ENCODE data around the gene OTUD7B.
A peak's percentile ranks its signal among the peaks of the same experiment; 100 is the strongest.
"Not testable (repeated sequence)": the region's sequence is repeated elsewhere in the genome, so short reads cannot be mapped to it uniquely, and the experiment has no call there.

Gene OTUD7B

GRCh38 chr1:150010393-150011115 lies at the start of gene OTUD7B:
TSS of gene OTUD7B (minus strand) at chr1:150010726. CDS start at chr1:149977510, 33,216 bp downstream.
- peak; percentile 26 to 71 for DNase-seq (ENCODE audit: low read depth in 2 of 2)

- no peak for DNase-seq (ENCODE audit: low read depth in 2 of 2)
These were observed 49.7 kb upstream of the OTUD7B start for GRCh38 chr1:150060260-150060659.

GRCh38 chr1:150056407-150056806 lies 45.9 kb upstream of the OTUD7B start:
- no peak for DNase-seq (ENCODE audit: low read depth in 2 of 2)

GRCh38 chr1:150055507-150055906 lies 45.0 kb upstream of the OTUD7B start:
- not testable (repeated sequence) for DNase-seq (ENCODE audit: low read depth in 2 of 2)

- DNase-seq (ENCODE audit: low read depth in 2 of 2): no peak
These were observed 43.4 kb upstream of the OTUD7B start for GRCh38 chr1:150053926-150054325.

- DNase-seq (ENCODE audit: low read depth in 2 of 2): not testable (repeated sequence)
These were observed 41.4 kb upstream of the OTUD7B start for GRCh38 chr1:150051905-150052412.

- DNase-seq (ENCODE audit: low read depth in 2 of 2): no peak
These were observed 40.5 kb upstream of the OTUD7B start for GRCh38 chr1:150051089-150051373.

GRCh38 chr1:150049926-150050325 lies 39.4 kb upstream of the OTUD7B start:
- no peak for DNase-seq (ENCODE audit: low read depth in 2 of 2)

- no peak for DNase-seq (ENCODE audit: low read depth in 2 of 2)
These were observed 23.8 kb upstream of the OTUD7B start for GRCh38 chr1:150034336-150034735.

- DNase-seq (ENCODE audit: low read depth in 2 of 2): no peak
These were observed 17.8 kb upstream of the OTUD7B start for GRCh38 chr1:150028322-150028721.

- DNase-seq (ENCODE audit: low read depth in 2 of 2): no peak
These were observed 13.6 kb upstream of the OTUD7B start for GRCh38 chr1:150024156-150024555.

- DNase-seq (ENCODE audit: low read depth in 2 of 2): no peak
These were observed 11.8 kb upstream of the OTUD7B start for GRCh38 chr1:150022357-150022756.

- DNase-seq (ENCODE audit: low read depth in 2 of 2): no peak
These were observed 10.7 kb upstream of the OTUD7B start for GRCh38 chr1:150021191-150021694.

GRCh38 chr1:150020711-150021110 lies 10.2 kb upstream of the OTUD7B start:
- no peak for DNase-seq (ENCODE audit: low read depth in 2 of 2)

- no peak for DNase-seq (ENCODE audit: low read depth in 2 of 2)
These were observed 7.6 kb upstream of the OTUD7B start for GRCh38 chr1:150018165-150018564.

- no peak for DNase-seq (ENCODE audit: low read depth in 2 of 2)
These were observed 6.8 kb upstream of the OTUD7B start for GRCh38 chr1:150017206-150017750.

- DNase-seq (ENCODE audit: low read depth in 2 of 2): no peak
These were observed 5.2 kb upstream of the OTUD7B start for GRCh38 chr1:150015651-150016131.

GRCh38 chr1:150012611-150013010 lies 2.1 kb upstream of the OTUD7B start:
- no peak for DNase-seq (ENCODE audit: low read depth in 2 of 2)

- DNase-seq (ENCODE audit: low read depth in 2 of 2): peak; percentile 46 to 48
These were observed 728 bp downstream of the OTUD7B start for GRCh38 chr1:150009604-150010392.

- no peak for DNase-seq (ENCODE audit: low read depth in 2 of 2)
These were observed 1.8 kb downstream of the OTUD7B start for GRCh38 chr1:150008699-150009098.

GRCh38 chr1:150006881-150007421 lies 3.6 kb downstream of the OTUD7B start:
- DNase-seq (ENCODE audit: low read depth in 2 of 2): no peak

GRCh38 chr1:150005606-150006005 lies 4.9 kb downstream of the OTUD7B start:
- DNase-seq (ENCODE audit: low read depth in 2 of 2): no peak
